DOHH2 (cell line): ENCODE data around the gene GPR160.

Source experiments
- H3F3A ChIP-seq: fragments of 200-600 bp; sonication (generic), shearing (Covaris generic); 2 replicates; pipeline ENCODE4 v1.6.0; 2016; ENCODE audit warnings: antibody characterized with exemption, mild to moderate bottlenecking; ENCODE audit not compliant: control insufficient read depth, insufficient read depth
- H3K27ac ChIP-seq: fragments of 200-600 bp; sonication (generic); 2 replicates; pipeline ENCODE4 v1.5.1; 2014; ENCODE audit warnings: low read depth, mild to moderate bottlenecking, low read length, moderate library complexity
- H3K27me3 ChIP-seq: fragments of 200-600 bp; sonication (generic); 2 replicates; pipeline ENCODE4 v1.6.1; 2014; ENCODE audit warnings: mild to moderate bottlenecking, low read length, mixed read lengths; ENCODE audit not compliant: control insufficient read depth
- H3K36me3 ChIP-seq: fragments of 200-600 bp; sonication (generic); 2 replicates; pipeline ENCODE4 v1.6.1; 2014; ENCODE audit warnings: mild to moderate bottlenecking, low read length, moderate library complexity, mixed read lengths; ENCODE audit not compliant: control insufficient read depth
- H3K4me1 ChIP-seq: fragments of 200-600 bp; sonication (generic); 2 replicates; pipeline ENCODE4 v1.6.1; 2014; ENCODE audit warnings: mild to moderate bottlenecking, low read length, mixed read lengths; ENCODE audit not compliant: control insufficient read depth
- H3K4me2 ChIP-seq: fragments of 200-600 bp; sonication (generic); 2 replicates; pipeline ENCODE4 v1.6.0; 2014; ENCODE audit warnings: mild to moderate bottlenecking, low read length, moderate library complexity
- H3K4me3 ChIP-seq: fragments of 200-600 bp; sonication (generic); 2 replicates; pipeline ENCODE4 v1.5.1; 2014; ENCODE audit warnings: mild to moderate bottlenecking, low read length, mixed read lengths
- H3K79me2 ChIP-seq: fragments of 200-600 bp; sonication (generic); 2 replicates; pipeline ENCODE4 v1.6.1; 2014; ENCODE audit warnings: mild to moderate bottlenecking, low read length, mixed read lengths; ENCODE audit not compliant: control insufficient read depth
- H3K9me2 ChIP-seq: fragments of 200-600 bp; sonication (generic); replicated peaks from 2 replicates; pipeline ENCODE4 v1.6.1; 2014; ENCODE audit warnings: mild to moderate bottlenecking, low read length, mixed read lengths; ENCODE audit not compliant: control insufficient read depth
- H3K9me3 ChIP-seq: fragments of 200-600 bp; sonication (generic); 2 replicates; pipeline ENCODE4 v1.6.1; 2014; ENCODE audit warnings: antibody characterized with exemption, low read length, mixed read lengths; ENCODE audit not compliant: control insufficient read depth, insufficient read depth
- H4K20me1 ChIP-seq: fragments of 200-600 bp; sonication (generic); 2 replicates; pipeline ENCODE4 v1.6.0; 2014; ENCODE audit warnings: low read depth, mild to moderate bottlenecking, antibody characterized with exemption, low read length, moderate library complexity; ENCODE audit not compliant: control insufficient read depth, insufficient read depth
- CTCF ChIP-seq: fragments of 200-600 bp; sonication (generic); IDR thresholded peaks from one replicate; pipeline ENCODE4 v1.5.1; 2014; ENCODE audit warnings: antibody characterized with exemption, mild to moderate bottlenecking, low read depth, low read length; ENCODE audit not compliant: poor library complexity, severe bottlenecking
- EZH2phosphoT487 ChIP-seq: fragments of 200-600 bp; sonication (generic); IDR thresholded peaks from 2 replicates; pipeline ENCODE4 v1.6.1; 2017; ENCODE audit warnings: borderline replicate concordance, mild to moderate bottlenecking, antibody characterized with exemption, low read length, moderate library complexity, mixed read lengths

GPR160 gene

GRCh38 chr3:170063691-170064090, 25.9 kb downstream of the GPR160 start:
- H3K36me3 ChIP-seq = no peaks in the 10 kb centered on the region
- H3K27ac ChIP-seq = no peak overlapping the region
- no peaks in the 10 kb centered on the region for H3K9me3 ChIP-seq
- H3K4me3 ChIP-seq = no peak overlapping the region
- TF ChIP-seq EZH2phosphoT487 (no peak), CTCF (no peak)
- peaks cover under 1% of the 10 kb centered on the region; the same call in 1 of the 2 replicates for H3F3A ChIP-seq
- H3K4me1 ChIP-seq = peaks cover 18% of the 10 kb centered on the region
- H3K27me3 ChIP-seq = no peaks in the 10 kb centered on the region
- H3K79me2 ChIP-seq = no peaks in the 10 kb centered on the region
- peak overlapping the region; percentile 33 for H3K4me2 ChIP-seq
- H4K20me1 ChIP-seq = no peaks in the 10 kb centered on the region
- no peaks in the 10 kb centered on the region for H3K9me2 ChIP-seq

- H3K4me2 ChIP-seq = no peak overlapping the region; the same call in 1 of the 2 replicates
- H4K20me1 ChIP-seq = no peaks in the 10 kb centered on the region
- no peaks in the 10 kb centered on the region for H3K36me3 ChIP-seq
- no peaks in the 10 kb centered on the region for H3K9me2 ChIP-seq
- no peak for TF ChIP-seq EZH2phosphoT487
- no peak overlapping the region for H3K4me3 ChIP-seq
- H3K79me2 ChIP-seq = no peaks in the 10 kb centered on the region
- peaks cover 15% of the 10 kb centered on the region for H3K4me1 ChIP-seq
- no peaks in the 10 kb centered on the region for H3K9me3 ChIP-seq
- H3K27ac ChIP-seq = no peak overlapping the region
- H3F3A ChIP-seq = no peaks in the 10 kb centered on the region; the same call in 1 of the 2 replicates
- H3K27me3 ChIP-seq = no peaks in the 10 kb centered on the region
Observed at GRCh38 chr3:170064108-170064507, 26.3 kb downstream of the GPR160 start.

GRCh38 chr3:170075441-170076091, 37.8 kb downstream of the GPR160 start:
- no peaks in the 10 kb centered on the region for H3K9me2 ChIP-seq
- H3K4me3 ChIP-seq = no peak overlapping the region
- H3F3A ChIP-seq = no peaks in the 10 kb centered on the region
- no peak overlapping the region for H3K27ac ChIP-seq
- no peaks in the 10 kb centered on the region for H4K20me1 ChIP-seq
- H3K4me2 ChIP-seq = no peak overlapping the region
- no peaks in the 10 kb centered on the region for H3K4me1 ChIP-seq
- H3K27me3 ChIP-seq = no peaks in the 10 kb centered on the region
- peaks cover 8% of the 10 kb centered on the region; the same call in 1 of the 2 replicates for H3K36me3 ChIP-seq
- no peaks in the 10 kb centered on the region for H3K79me2 ChIP-seq
- TF ChIP-seq CTCF (no peak), EZH2phosphoT487 (no peak)
- no peaks in the 10 kb centered on the region for H3K9me3 ChIP-seq

GRCh38 chr3:170076715-170077238, 39.0 kb downstream of the GPR160 start:
- TF ChIP-seq EZH2phosphoT487 = no peak
- Histone ChIP-seq H3K4me3 (no peak overlapping the region), H3K4me1 (no peaks in the 10 kb centered on the region), H3K27ac (no peak overlapping the region), H3K36me3 (peaks cover 8% of the 10 kb centered on the region; the same call in 1 of the 2 replicates), H3K9me3 (no peaks in the 10 kb centered on the region), H3K79me2 (no peaks in the 10 kb centered on the region), H4K20me1 (no peaks in the 10 kb centered on the region), H3K4me2 (no peak overlapping the region), H3F3A (no peaks in the 10 kb centered on the region), H3K27me3 (no peaks in the 10 kb centered on the region), H3K9me2 (no peaks in the 10 kb centered on the region)
